PC-9 (cell line): ENCODE data around the gene LMAN1. TPM values are rescaled to one million over a fixed set of nuclear protein-coding genes. Genes with fewer than 3 reads are reported as not detected.

Experiments
- BruUV-seq: library from RNA; stranded (reverse); fragments of 400-500 nt; replicated peaks from 2 replicates; lab custom pipeline; 2021; lab: Mats Ljungman, UMichigan
- CTCF ChIA-PET: fragments of 300-600 bp; sonication (Branson Sonifier 250); formaldehyde crosslinking; loops from one replicate; lab custom pipeline; 2022; ENCODE audit warnings: antibody characterized with exemption; lab: Charles Lee
- POLR2A ChIA-PET: fragments of 300-600 bp; sonication (Branson Sonifier 250); formaldehyde crosslinking; loops from one replicate; lab custom pipeline; 2022; ENCODE audit warnings: antibody characterized with exemption; ENCODE audit not compliant: unreplicated experiment; lab: Charles Lee
- DNase-seq, 2 experiments: peaks; one replicate each; pipeline versions ENCODE4 v3.0.0 to v3.0.0-alpha.2; 2015 to 2022; ENCODE audit warnings: mixed read lengths in 1 of 2
- H2AFZ ChIP-seq: fragments of 200-600 bp; sonication (generic); 2 replicates; pipeline ENCODE4 v1.8.1; 2017; ENCODE audit warnings: antibody characterized with exemption
- H3F3A ChIP-seq: fragments of 200-600 bp; sonication (generic); 2 replicates; pipeline ENCODE4 v1.8.1; 2017; ENCODE audit warnings: antibody characterized with exemption, mild to moderate bottlenecking, low read depth; ENCODE audit not compliant: insufficient read depth
- H3K27ac ChIP-seq: fragments of 200-600 bp; sonication (generic); 2 replicates; pipeline ENCODE4 v1.6.1; 2016; ENCODE audit warnings: mixed run types
- H3K27me3 ChIP-seq: fragments of 200-600 bp; sonication (generic); 2 replicates; pipeline ENCODE4 v1.6.1; 2016; ENCODE audit warnings: low read depth, mixed run types; ENCODE audit not compliant: insufficient read depth
- H3K36me3 ChIP-seq: fragments of 200-600 bp; sonication (generic); 2 replicates; pipeline ENCODE4 v1.6.1; 2016; ENCODE audit warnings: low read depth, mixed run types
- H3K4me1 ChIP-seq: fragments of 200-600 bp; sonication (generic); replicated peaks from 2 replicates; pipeline ENCODE4 v1.6.1; 2016; ENCODE audit warnings: mixed run types; ENCODE audit not compliant: insufficient read depth
- H3K4me2 ChIP-seq: fragments of 200-600 bp; sonication (generic); 2 replicates; pipeline ENCODE4 v1.6.1; 2017; ENCODE audit warnings: mixed run types
- H3K4me3 ChIP-seq: fragments of 200-600 bp; sonication (generic); 2 replicates; pipeline ENCODE4 v1.6.1; 2016; ENCODE audit warnings: mixed run types
- H3K79me2 ChIP-seq: fragments of 200-600 bp; sonication (generic); 2 replicates; pipeline ENCODE4 v1.6.1; 2017; ENCODE audit warnings: low read depth, mixed run types
- H3K9me2 ChIP-seq: fragments of 200-600 bp; sonication (generic); 2 replicates; pipeline ENCODE4 v1.8.1; 2017; ENCODE audit warnings: mild to moderate bottlenecking; ENCODE audit not compliant: insufficient read depth
- H3K9me3 ChIP-seq: fragments of 200-600 bp; sonication (generic); 2 replicates; pipeline ENCODE4 v1.8.1; 2016; ENCODE audit warnings: low read depth; ENCODE audit not compliant: insufficient read depth
- H4K20me1 ChIP-seq: fragments of 200-600 bp; sonication (generic); 2 replicates; pipeline ENCODE4 v1.8.1; 2017; ENCODE audit not compliant: insufficient read depth
- EZH2 ChIP-seq: fragments of 200-600 bp; sonication (generic); IDR thresholded peaks from 2 replicates; pipeline ENCODE4 v1.8.0; 2017; ENCODE audit warnings: antibody characterized with exemption, low read depth
- intact Hi-C: fragments of 100-400 bp; cut with micrococcal nuclease; formaldehyde crosslinking; loops from one replicate; pipeline ENCODE4 v1.10.0; 2022; ENCODE audit not compliant: unreplicated experiment
- total RNA-seq: library from RNA; stranded (reverse); gene quantifications from 2 replicates; pipeline ENCODE4 v1.2.3, GENCODE V29; 2021
- TF ChIP-seq, protein P1 (sequence below): fragments of 200-600 bp; sonication (generic); conservative IDR thresholded peaks from 2 replicates; pipeline ENCODE4 v1.6.1; 2017; ENCODE audit warnings: mixed run types, antibody characterized with exemption, mild to moderate bottlenecking, moderate library complexity

LMAN1 gene
- total RNA-seq, 1 experiment from 2014 or later = 77.3 TPM

DNA sequence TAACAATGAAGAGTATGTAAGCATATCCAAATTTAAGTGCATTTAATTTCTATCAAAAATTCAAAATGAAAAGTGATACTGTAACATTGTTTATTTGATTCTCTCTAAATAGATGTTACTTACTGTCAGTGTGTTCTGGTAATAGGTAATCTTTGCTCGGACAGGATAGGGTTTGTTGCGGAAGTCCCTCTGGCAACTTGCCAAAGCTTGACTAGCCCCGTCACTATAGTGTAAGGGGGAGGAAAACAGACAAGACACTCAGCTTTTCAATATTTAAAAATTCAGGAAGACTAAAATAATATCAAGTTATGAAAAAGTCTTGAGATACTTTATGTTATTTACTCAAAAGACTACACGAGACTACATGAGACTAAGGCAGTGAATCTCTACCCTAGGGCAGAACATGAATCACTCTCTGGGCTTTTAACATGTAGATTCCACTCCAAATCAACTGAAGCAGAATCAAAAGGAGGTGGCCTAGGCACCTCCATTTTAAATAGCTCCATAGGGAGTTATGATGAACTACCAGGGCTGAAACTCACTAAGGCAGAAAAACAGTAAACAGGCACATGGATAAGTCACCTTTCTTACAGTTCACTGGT, 5.9 kb downstream of the LMAN1 start:
- Histone ChIP-seq H3K27me3 (no peaks in the 10 kb centered on the region), H3K4me3 (no peak overlapping the region), H3K4me2 (no peak overlapping the region), H3K79me2 (peaks cover 41% of the 10 kb centered on the region), H4K20me1 (peaks cover 44% of the 10 kb centered on the region), H2AFZ (no peak overlapping the region), H3K9me3 (no peaks in the 10 kb centered on the region), H3K9me2 (no peaks in the 10 kb centered on the region), H3K36me3 (peaks cover 77% of the 10 kb centered on the region), H3K4me1 (peaks cover 17% of the 10 kb centered on the region), H3F3A (peaks cover 2% of the 10 kb centered on the region; the same call in 1 of the 2 replicates), H3K27ac (no peak overlapping the region)
- intact Hi-C loops = no loop called here
- TF ChIP-seq, protein P1, sequence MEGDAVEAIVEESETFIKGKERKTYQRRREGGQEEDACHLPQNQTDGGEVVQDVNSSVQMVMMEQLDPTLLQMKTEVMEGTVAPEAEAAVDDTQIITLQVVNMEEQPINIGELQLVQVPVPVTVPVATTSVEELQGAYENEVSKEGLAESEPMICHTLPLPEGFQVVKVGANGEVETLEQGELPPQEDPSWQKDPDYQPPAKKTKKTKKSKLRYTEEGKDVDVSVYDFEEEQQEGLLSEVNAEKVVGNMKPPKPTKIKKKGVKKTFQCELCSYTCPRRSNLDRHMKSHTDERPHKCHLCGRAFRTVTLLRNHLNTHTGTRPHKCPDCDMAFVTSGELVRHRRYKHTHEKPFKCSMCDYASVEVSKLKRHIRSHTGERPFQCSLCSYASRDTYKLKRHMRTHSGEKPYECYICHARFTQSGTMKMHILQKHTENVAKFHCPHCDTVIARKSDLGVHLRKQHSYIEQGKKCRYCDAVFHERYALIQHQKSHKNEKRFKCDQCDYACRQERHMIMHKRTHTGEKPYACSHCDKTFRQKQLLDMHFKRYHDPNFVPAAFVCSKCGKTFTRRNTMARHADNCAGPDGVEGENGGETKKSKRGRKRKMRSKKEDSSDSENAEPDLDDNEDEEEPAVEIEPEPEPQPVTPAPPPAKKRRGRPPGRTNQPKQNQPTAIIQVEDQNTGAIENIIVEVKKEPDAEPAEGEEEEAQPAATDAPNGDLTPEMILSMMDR = no peak
- no peak for TF ChIP-seq EZH2
- POLR2A ChIA-PET = no interaction called here
- DNase-seq = no peak
- CTCF ChIA-PET = no interaction called here
- BruUV-seq = no TSS peak

DNA sequence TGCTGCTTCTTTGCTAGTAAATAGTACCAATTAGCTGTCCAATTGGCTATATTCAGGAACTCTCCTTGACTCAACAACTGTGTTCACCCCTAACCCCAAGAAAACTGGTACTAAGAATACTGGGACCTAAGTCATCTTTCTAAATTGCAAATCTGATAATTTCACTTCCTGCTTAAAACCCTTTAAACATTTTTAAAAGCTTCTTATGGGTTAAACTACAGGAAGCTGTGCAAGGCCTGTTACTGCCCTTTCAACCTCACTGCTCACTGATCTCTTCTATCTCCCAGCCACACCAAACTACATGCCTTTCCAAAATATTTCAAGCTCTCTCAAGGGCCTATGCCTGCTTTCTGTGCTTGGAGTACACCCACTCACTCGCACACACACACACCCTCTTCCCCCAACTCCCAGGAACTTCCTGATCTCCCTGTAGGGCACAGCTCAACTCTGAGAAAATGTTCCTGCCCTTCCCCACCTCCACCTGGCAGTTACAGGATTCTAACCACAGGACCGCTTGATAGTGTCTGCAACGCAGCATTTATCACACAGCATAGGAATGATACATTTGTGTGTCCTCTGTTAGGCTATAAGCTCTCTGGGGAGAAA, 6.7 kb downstream of the LMAN1 start:
- Histone ChIP-seq H3K4me3 (no peak overlapping the region), H4K20me1 (peaks cover 39% of the 10 kb centered on the region), H3K4me2 (no peak overlapping the region), H3K27me3 (no peaks in the 10 kb centered on the region), H3K4me1 (peaks cover 12% of the 10 kb centered on the region), H2AFZ (no peak overlapping the region), H3F3A (no peaks in the 10 kb centered on the region), H3K36me3 (peaks cover 80% of the 10 kb centered on the region), H3K9me2 (no peaks in the 10 kb centered on the region), H3K9me3 (no peaks in the 10 kb centered on the region), H3K79me2 (peaks cover 33% of the 10 kb centered on the region), H3K27ac (no peak overlapping the region)
- no peak for DNase-seq
- POLR2A ChIA-PET = interaction anchor here (0.6 kb wide), 1 partner anchor 26 kb away, joined by 3 read pairs; no protein-coding TSS in a partner anchor
- no TSS peak for BruUV-seq
- TF ChIP-seq EZH2 = no peak
- TF ChIP-seq, protein P1 = no peak
- intact Hi-C loops = no loop called here
- CTCF ChIA-PET = no interaction called here

DNA sequence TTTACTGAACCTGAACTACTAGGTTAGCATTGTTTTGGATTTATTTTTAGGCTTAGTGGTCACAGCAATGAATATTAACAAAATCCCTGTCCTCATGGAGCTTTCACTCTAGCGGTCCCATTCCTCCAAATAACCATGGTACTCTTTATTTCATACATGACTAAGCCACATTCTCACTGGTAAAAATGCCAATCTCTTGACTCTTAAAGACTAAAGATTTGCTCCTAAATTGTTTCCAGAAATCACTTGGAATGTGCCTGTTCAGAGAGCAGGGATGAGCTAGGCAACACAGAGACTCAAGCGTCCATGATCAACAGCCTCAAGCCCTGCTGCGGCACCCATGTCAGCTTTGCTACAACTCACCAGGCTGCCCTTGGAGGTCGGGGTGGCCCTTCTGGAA, 13.5 kb downstream of the LMAN1 start:
- H3F3A ChIP-seq = no peaks in the 10 kb centered on the region
- no peak for DNase-seq
- H3K4me2 ChIP-seq = no peak overlapping the region
- H2AFZ ChIP-seq = no peak overlapping the region
- intact Hi-C loops = no loop called here
- no peak for TF ChIP-seq EZH2
- TF ChIP-seq, protein P1 = no peak
- POLR2A ChIA-PET = no interaction called here
- H3K27ac ChIP-seq = no peak overlapping the region
- no TSS peak for BruUV-seq
- H3K36me3 ChIP-seq = peaks cover 60% of the 10 kb centered on the region
- peaks cover 34% of the 10 kb centered on the region; the same call in 1 of the 2 replicates for H3K79me2 ChIP-seq
- no peaks in the 10 kb centered on the region for H3K9me3 ChIP-seq
- H4K20me1 ChIP-seq = peaks cover 15% of the 10 kb centered on the region; the same call in 1 of the 2 replicates
- no peak overlapping the region for H3K4me3 ChIP-seq
- H3K27me3 ChIP-seq = no peaks in the 10 kb centered on the region
- H3K4me1 ChIP-seq = no peaks in the 10 kb centered on the region
- CTCF ChIA-PET = interaction anchor here (0.7 kb wide), 1 partner anchor 594 kb away, joined by 4 read pairs; no protein-coding TSS in a partner anchor
- no peaks in the 10 kb centered on the region for H3K9me2 ChIP-seq
